ENCODE measurements around the gene SLC27A4. TPM values are rescaled to one million over a fixed set of nuclear protein-coding genes. Genes with fewer than 3 reads are reported as not detected.

Gene SLC27A4
- polyA plus RNA-seq, 3 donors: 10.9 to 16.7 (median 13.6) TPM

- no peak overlapping the region for H3K27ac ChIP-seq (ENCODE audit: low read depth, low read length)
- WGBS, 3 donors: 95 to 97% (median 97%) methylated on average over 19 of the region's 19 CpGs
Observed at GRCh38 chr9:128355451-128355850, 15.1 kb downstream of the SLC27A4 start.

GRCh38 chr9:128358090-128358489, 17.8 kb downstream of the SLC27A4 start:
- WGBS, 3 donors: 78 to 86% (median 82%) methylated on average over 8 of the region's 8 CpGs
- H3K27ac ChIP-seq (ENCODE audit: low read depth, low read length): no peak overlapping the region

GRCh38 chr9:128358861-128359260, 18.5 kb downstream of the SLC27A4 start:
- WGBS, 3 donors: 89 to 92% (median 92%) methylated on average over 4 of the region's 4 CpGs
- H3K27ac ChIP-seq (ENCODE audit: low read depth, low read length): no peak overlapping the region

GRCh38 chr9:128360826-128361225, 20.5 kb downstream of the SLC27A4 start:
- 57 to 79% (median 64%) methylated on average over 2 of the region's 2 CpGs for WGBS, 3 donors
- H3K27ac ChIP-seq (ENCODE audit: low read depth, low read length): no peak overlapping the region

DNA sequence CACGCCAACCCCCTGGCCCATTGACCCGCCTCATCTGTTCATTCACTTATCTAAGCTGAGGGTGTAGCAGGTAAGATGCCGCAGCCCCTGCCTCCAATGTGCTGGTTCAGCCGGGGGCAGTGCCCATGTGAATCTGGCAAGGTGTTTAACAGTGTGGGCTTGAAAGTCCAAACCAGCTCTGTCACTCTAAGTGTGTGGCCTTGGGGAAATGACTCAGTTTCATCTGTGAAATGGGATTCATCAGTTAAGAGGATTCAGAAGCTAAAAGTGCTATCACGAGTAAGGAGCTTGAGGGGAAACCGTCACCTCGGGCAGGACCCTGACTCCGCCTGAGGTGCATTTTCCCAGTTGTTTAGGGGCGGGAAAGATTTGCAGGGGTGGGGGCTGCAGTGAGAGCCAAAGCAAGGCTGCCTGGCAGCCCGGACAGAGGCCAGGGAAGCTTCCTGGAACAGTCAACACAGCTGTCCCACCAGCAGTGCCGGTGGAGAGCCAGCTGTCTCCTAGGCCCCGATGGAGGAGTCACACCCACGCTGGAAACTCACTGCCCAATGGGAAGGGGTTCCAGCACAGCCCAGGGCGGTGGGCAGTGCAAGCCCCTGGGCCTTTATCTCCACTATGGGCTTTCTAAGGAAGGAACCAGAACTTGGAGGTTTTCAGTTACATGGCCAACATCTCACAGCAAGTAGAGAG, 21.1 kb downstream of the SLC27A4 start:
- WGBS, 3 donors: 49 to 53% (median 50%) methylated on average over 14 of the region's 14 CpGs
- no peak overlapping the region for H3K27ac ChIP-seq (ENCODE audit: low read depth, low read length)

- WGBS, 3 donors: 8 to 9% (median 8%) methylated on average over 20 of the region's 20 CpGs
- no peak overlapping the region for H3K27ac ChIP-seq (ENCODE audit: low read depth, low read length)
Observed at GRCh38 chr9:128361986-128362646, 21.8 kb downstream of the SLC27A4 start.

DNA sequence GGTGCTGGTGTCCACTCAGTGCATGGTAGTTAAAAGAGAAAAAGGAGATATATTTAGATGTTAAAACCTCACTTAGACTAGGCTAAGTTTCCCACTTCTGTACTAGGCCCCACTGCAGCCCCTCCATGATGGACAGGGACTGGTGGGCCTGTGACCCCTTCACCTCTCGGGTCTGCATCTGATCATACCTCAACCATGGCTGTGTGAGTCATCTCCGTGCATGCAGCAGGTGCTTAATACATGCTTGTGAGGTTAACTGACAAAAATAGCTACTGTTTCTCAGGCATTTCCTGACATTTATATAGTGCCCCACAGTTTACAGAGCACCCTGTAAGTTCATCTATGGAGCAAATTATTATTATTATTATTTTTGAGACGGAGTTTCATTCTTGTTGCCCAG, 22.4 kb downstream of the SLC27A4 start:
- no peak overlapping the region for H3K27ac ChIP-seq (ENCODE audit: low read depth, low read length)
- WGBS, 3 donors: 73 to 81% (median 75%) methylated on average over 3 of the region's 3 CpGs

- H3K27ac ChIP-seq (ENCODE audit: low read depth, low read length): no peak overlapping the region
Observed at GRCh38 chr9:128365525-128365924, 25.2 kb downstream of the SLC27A4 start.

DNA sequence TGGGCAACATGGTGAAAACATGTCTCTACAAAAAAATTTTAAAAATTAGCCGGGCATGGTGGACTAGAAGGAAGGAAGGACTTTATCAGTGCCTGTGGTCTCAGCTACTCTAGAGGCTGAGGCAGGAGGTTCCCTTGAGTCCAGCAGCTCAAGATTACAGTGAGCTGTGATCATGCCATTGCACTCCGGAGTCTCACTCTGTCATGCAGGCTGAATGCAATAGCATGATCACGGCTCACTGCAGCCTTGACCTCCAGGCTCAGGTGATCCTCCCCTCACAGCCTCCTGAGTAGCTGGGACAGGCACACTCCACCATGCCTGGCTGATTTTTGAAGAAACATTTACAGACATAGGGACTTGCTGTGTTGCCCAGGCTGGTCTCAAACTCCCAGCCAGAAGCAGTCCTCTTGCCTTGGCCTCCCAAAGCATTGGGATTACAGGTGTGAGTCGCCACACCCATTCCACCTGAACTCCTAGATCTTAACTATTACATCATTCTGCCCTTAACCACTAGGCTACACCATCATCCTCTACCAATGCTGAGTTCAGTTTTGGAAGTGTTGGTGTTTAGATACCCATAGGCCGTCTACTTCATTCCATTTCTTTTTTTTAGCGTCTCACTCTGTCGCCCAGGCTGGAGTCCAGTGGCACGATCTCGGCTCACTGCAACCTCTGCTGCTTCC, 28.8 kb downstream of the SLC27A4 start:
- H3K27ac ChIP-seq (ENCODE audit: low read depth, low read length): no peak overlapping the region
- 90 to 95% (median 92%) methylated on average over 9 of the region's 9 CpGs for WGBS, 3 donors

More at GRCh38 chr9:128365525-128365924, 25.2 kb downstream of the SLC27A4 start:
- WGBS, 3 donors: 80 to 93% (median 83%) methylated on average over 4 of the region's 4 CpGs

GRCh38 chr9:128370367-128370751, 30.0 kb downstream of the SLC27A4 start:
- no peak overlapping the region for H3K27ac ChIP-seq (ENCODE audit: low read depth, low read length)

DNA sequence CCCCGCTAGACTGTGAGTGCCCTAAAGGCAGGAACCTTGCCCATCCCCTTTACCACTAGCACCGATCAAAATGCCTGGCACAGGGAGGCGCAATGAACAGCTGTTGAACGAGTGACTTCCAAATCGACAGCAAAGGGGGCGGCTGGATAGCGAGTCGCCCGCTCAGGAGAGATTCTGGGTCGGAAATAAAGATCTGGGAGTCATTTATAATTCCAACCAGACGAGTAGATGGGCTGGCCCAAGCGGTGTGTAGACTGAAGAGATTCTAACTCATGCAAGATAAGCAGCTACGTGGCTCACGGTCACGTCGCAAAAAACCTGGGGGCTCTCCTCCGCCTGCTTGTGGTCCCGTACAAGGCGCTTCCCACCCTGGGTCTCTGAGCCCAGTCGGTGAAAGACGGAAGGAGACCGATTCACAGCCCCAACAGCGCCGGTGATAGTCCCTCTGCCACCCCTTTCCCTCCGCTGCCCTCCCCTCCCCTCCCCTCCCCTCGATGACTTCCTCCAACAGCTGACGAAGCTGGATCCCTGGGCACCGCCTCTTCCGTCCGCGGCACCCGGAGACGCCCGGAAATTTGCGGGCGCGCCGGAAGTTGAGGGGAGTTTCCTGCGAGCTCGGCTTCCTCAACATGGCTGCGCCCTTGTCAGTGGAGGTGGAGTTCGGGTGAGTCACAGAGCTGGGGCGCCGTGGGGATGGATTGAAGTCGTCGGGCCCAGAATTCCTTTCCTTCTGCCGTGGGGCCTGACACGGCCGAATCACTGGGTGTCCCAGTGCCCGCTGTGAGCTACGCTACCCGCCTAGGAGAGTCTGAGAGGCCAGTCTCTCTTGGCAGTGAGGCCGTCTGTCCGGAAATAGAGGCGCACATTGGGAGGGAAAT, 30.7 kb downstream of the SLC27A4 start, which contains the start of gene URM1:
Gene URM1, plus strand, starts transcription at position 623 of the 878 bp plus-strand sequence. Its CDS starts 7 bp downstream, at position 630.
- WGBS, 3 donors: 0 to 1% (median 1%) methylated on average over 52 to 55 of the region's 55 CpGs
- H3K27ac ChIP-seq (ENCODE audit: low read depth, low read length): peak within 1 kb of the TSS; percentile 19

- 0 to 1% (median 0%) methylated on average over 10 of the region's 10 CpGs for WGBS, 3 donors
- peak overlapping the region; percentile 19 for H3K27ac ChIP-seq (ENCODE audit: low read depth, low read length)
Observed at GRCh38 chr9:128371630-128372117, 31.3 kb downstream of the SLC27A4 start.

GRCh38 chr9:128372188-128372641, 31.9 kb downstream of the SLC27A4 start:
- no peak overlapping the region for H3K27ac ChIP-seq (ENCODE audit: low read depth, low read length)
- 23 to 37% (median 24%) methylated on average over 4 of the region's 4 CpGs for WGBS, 3 donors

- no peak overlapping the region for H3K27ac ChIP-seq (ENCODE audit: low read depth, low read length)
- 86 to 94% (median 93%) methylated on average over 1 of the region's 1 CpG for WGBS, 3 donors
Observed at GRCh38 chr9:128372784-128373183, 32.5 kb downstream of the SLC27A4 start.

DNA sequence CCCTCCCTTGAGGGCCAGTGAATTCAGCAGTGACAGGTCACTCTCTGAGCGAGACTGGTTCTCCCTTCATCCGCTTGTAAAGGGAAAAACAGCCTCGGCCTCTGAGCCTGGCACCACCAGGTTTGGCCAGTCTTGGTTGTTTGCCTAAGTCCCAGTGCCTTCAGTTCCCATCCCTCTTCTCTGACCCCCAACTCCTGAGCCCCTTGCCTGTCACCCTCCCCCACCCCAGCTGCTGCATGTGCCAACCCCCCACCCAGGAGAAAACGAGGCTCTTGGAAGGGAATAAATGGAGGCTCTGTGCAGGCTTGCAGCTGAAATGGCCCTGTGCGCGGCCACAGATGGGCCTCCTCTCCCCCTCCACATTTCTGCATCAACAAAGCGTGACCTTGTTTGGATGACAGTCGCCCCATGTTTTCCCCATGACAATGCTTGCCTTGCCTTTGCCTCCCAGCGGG, 33.9 kb downstream of the SLC27A4 start:
- no peak overlapping the region for H3K27ac ChIP-seq (ENCODE audit: low read depth, low read length)
- 88 to 90% (median 89%) methylated on average over 9 of the region's 9 CpGs for WGBS, 3 donors

DNA sequence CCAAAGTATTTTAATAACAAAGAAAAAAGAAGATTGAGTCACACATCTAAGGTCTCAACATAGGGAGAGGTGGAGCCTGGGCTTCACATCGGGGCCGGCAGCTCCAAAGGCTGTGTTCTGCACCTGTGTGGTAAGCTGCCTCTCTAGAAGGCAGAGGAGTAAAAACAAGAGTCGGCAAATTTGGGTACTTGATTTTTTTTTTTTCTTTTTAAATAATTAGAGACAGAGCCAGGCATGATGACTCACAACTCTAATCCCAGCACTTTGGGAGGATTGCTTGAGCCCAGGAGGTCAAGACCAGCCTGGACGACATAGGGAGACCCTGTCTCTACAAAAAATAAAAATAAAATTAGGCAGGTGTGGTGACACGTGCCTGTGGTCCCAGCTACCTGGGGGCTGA, 35.5 kb downstream of the SLC27A4 start:
- no peak overlapping the region for H3K27ac ChIP-seq (ENCODE audit: low read depth, low read length)
- 80 to 84% (median 82%) methylated on average over 5 of the region's 5 CpGs for WGBS, 3 donors

GRCh38 chr9:128382261-128382660, 41.9 kb downstream of the SLC27A4 start:
- no peak overlapping the region for H3K27ac ChIP-seq (ENCODE audit: low read depth, low read length)
- WGBS, 3 donors: 68 to 85% (median 74%) methylated on average over 6 of the region's 6 CpGs
